AG10803 (cell line): Measurements from ENCODE around the gene TRPC4.

Experiments used
- DNase-seq: peaks from one replicate; pipeline ENCODE4 v3.0.0; 2010; ENCODE audit warnings: low read depth
- H3K4me3 ChIP-seq: 2 replicates; pipeline ENCODE4 v1.5.1; 2011; ENCODE audit warnings: mild to moderate bottlenecking, low read length, control low read depth
- CTCF ChIP-seq: conservative IDR thresholded peaks from 2 replicates; pipeline ENCODE4 v1.5.1; 2011; ENCODE audit warnings: mild to moderate bottlenecking, low read length, control low read depth, inconsistent platforms

Gene TRPC4

GRCh38 chr13:37869756-37870488 is at the start of gene TRPC4:
TRPC4 (minus strand) TSS chr13:37869772; CDS start chr13:37783333, 86,439 bp downstream.
- DNase-seq = peak; percentile 80
- peak; percentile 73 for TF ChIP-seq CTCF
- H3K4me3 ChIP-seq = peak within 1 kb of the TSS; percentile 90

- no peak overlapping the region for H3K4me3 ChIP-seq
- no peak for TF ChIP-seq CTCF
- no peak for DNase-seq
These were observed 49.2 kb upstream of the TRPC4 start for GRCh38 chr13:37918751-37919150.

GRCh38 chr13:37918116-37918714 is 48.6 kb upstream of the TRPC4 start:
- DNase-seq = no peak
- TF ChIP-seq CTCF = no peak
- H3K4me3 ChIP-seq = no peak overlapping the region

GRCh38 chr13:37914781-37915391 is 45.3 kb upstream of the TRPC4 start:
- DNase-seq = no peak
- H3K4me3 ChIP-seq = no peak overlapping the region
- no peak for TF ChIP-seq CTCF

- H3K4me3 ChIP-seq = no peak overlapping the region
- no peak for DNase-seq
- TF ChIP-seq CTCF = no peak
These were observed 41.2 kb upstream of the TRPC4 start for GRCh38 chr13:37910790-37911189.

- TF ChIP-seq CTCF = no peak
- DNase-seq = no peak
- H3K4me3 ChIP-seq = no peak overlapping the region
These were observed 37.3 kb upstream of the TRPC4 start for GRCh38 chr13:37906880-37907279.

GRCh38 chr13:37905736-37906135 is 36.2 kb upstream of the TRPC4 start:
- TF ChIP-seq CTCF = no peak
- DNase-seq = peak; percentile 58
- H3K4me3 ChIP-seq = no peak overlapping the region
